ENCODE results near the gene GALNT15. TPM values are rescaled to one million over a fixed set of nuclear protein-coding genes. Genes with fewer than 3 reads are reported as not detected.

The GALNT15 gene
- total and polyA plus RNA-seq, 4 donors = under 0.01 to 2.8 (median 1.3) TPM

GRCh38 chr3:16174976-16175901 is 759 bp downstream of the GALNT15 start:
- Histone ChIP-seq H3K4me3 (ENCODE audit: low read depth in 1 of 3, low read length in 3 of 3) (no peak overlapping the region), H3K9me3 (ENCODE audit: control insufficient read depth in 4 of 4, low read length in 3 of 4) (no peaks in the 10 kb centered on the region), H3K27ac (ENCODE audit: low read depth in 1 of 2, low read length in 2 of 2) (peak overlapping the region in 1 of 2 donors; percentile 40), H3K36me3 (ENCODE audit: control insufficient read depth in 4 of 4, insufficient read depth in 3 of 4, low read depth in 1 of 4, low read length in 3 of 4) (no peaks in the 10 kb centered on the region), H3K27me3 (ENCODE audit: control insufficient read depth in 4 of 4, insufficient read depth in 4 of 4, low read length in 3 of 4) (no peaks in the 10 kb centered on the region), H3K9ac (ENCODE audit: low read depth in 1 of 2, low read length in 2 of 2) (no peak overlapping the region), H3K4me1 (ENCODE audit: control insufficient read depth in 4 of 4, insufficient read depth in 4 of 4, low read length in 3 of 4) (peaks cover 0 to 14% (median 1%) of the 10 kb centered on the region in 4 donors)
- WGBS = 90% methylated on average over 19 of the region's 19 CpGs
- peak; percentile 22 for DNase-seq (ENCODE audit: low spot score)
- TF ChIP-seq JUND (IDR thresholded peaks at IDR 0.05) (no peak), RAD21 (IDR thresholded peaks at IDR 0.05) (no peak), HNF4G (IDR thresholded peaks at IDR 0.05) (no peak), ZBTB33 (IDR thresholded peaks at IDR 0.05) (no peak), TAF1 (conservative IDR thresholded peaks at IDR 0.05) (no peak), SP1 (IDR thresholded peaks at IDR 0.05) (no peak), ATF3 (IDR thresholded peaks at IDR 0.05) (no peak), EGR1 (IDR thresholded peaks at IDR 0.05; ENCODE audit: low read depth in 2 of 2) (no peak), NR2F2 (IDR thresholded peaks at IDR 0.05) (no peak), HNF4A (conservative IDR thresholded peaks at IDR 0.05) (no peak), RXRA (IDR thresholded peaks at IDR 0.05) (no peak), GABPA (IDR thresholded peaks at IDR 0.05 in 1 of 2, conservative IDR thresholded peaks at IDR 0.05 in 1 of 2) (no peak), FOXA2 (IDR thresholded peaks at IDR 0.05) (no peak), MAX (IDR thresholded peaks at IDR 0.05) (no peak), FOXA1 (IDR thresholded peaks at IDR 0.05) (no peak), YY1 (IDR thresholded peaks at IDR 0.05) (no peak)
- TF ChIP-seq, protein P1, sequence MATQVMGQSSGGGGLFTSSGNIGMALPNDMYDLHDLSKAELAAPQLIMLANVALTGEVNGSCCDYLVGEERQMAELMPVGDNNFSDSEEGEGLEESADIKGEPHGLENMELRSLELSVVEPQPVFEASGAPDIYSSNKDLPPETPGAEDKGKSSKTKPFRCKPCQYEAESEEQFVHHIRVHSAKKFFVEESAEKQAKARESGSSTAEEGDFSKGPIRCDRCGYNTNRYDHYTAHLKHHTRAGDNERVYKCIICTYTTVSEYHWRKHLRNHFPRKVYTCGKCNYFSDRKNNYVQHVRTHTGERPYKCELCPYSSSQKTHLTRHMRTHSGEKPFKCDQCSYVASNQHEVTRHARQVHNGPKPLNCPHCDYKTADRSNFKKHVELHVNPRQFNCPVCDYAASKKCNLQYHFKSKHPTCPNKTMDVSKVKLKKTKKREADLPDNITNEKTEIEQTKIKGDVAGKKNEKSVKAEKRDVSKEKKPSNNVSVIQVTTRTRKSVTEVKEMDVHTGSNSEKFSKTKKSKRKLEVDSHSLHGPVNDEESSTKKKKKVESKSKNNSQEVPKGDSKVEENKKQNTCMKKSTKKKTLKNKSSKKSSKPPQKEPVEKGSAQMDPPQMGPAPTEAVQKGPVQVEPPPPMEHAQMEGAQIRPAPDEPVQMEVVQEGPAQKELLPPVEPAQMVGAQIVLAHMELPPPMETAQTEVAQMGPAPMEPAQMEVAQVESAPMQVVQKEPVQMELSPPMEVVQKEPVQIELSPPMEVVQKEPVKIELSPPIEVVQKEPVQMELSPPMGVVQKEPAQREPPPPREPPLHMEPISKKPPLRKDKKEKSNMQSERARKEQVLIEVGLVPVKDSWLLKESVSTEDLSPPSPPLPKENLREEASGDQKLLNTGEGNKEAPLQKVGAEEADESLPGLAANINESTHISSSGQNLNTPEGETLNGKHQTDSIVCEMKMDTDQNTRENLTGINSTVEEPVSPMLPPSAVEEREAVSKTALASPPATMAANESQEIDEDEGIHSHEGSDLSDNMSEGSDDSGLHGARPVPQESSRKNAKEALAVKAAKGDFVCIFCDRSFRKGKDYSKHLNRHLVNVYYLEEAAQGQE (IDR thresholded peaks at IDR 0.05) = no peak
- TF ChIP-seq, protein P2, sequence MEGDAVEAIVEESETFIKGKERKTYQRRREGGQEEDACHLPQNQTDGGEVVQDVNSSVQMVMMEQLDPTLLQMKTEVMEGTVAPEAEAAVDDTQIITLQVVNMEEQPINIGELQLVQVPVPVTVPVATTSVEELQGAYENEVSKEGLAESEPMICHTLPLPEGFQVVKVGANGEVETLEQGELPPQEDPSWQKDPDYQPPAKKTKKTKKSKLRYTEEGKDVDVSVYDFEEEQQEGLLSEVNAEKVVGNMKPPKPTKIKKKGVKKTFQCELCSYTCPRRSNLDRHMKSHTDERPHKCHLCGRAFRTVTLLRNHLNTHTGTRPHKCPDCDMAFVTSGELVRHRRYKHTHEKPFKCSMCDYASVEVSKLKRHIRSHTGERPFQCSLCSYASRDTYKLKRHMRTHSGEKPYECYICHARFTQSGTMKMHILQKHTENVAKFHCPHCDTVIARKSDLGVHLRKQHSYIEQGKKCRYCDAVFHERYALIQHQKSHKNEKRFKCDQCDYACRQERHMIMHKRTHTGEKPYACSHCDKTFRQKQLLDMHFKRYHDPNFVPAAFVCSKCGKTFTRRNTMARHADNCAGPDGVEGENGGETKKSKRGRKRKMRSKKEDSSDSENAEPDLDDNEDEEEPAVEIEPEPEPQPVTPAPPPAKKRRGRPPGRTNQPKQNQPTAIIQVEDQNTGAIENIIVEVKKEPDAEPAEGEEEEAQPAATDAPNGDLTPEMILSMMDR (IDR thresholded peaks at IDR 0.05; ENCODE audit: low read depth, low read length, missing input control) = no peak

All from liver (tissue), 9 donors.